ENCODE data around the gene ADAMTSL5.

Gene ADAMTSL5

DNA sequence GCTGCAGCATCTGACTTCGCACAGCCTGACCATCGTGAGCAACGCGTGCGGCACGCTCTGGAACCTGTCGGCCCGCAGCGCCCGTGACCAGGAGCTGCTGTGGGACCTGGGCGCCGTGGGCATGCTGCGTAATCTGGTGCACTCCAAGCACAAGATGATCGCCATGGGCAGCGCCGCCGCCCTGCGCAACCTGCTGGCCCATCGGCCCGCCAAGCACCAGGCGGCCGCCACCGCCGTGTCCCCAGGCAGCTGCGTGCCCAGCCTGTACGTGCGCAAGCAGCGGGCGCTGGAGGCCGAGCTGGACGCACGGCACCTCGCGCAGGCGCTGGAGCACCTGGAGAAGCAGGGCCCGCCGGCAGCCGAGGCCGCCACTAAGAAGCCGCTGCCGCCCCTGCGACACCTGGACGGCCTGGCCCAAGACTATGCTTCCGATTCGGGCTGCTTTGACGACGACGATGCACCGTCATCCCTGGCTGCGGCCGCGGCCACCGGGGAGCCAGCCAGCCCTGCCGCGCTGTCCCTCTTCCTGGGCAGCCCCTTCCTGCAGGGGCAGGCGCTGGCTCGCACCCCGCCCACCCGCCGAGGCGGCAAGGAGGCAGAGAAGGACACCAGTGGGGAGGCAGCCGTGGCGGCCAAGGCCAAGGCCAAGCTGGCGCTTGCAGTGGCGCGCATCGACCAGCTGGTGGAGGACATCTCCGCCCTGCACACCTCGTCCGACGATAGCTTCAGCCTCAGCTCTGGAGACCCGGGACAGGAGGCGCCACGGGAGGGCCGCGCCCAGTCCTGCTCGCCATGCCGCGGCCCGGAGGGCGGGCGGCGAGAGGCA is 47.4 kb downstream of the ADAMTSL5 start:
- DNase-seq: no peak

DNA sequence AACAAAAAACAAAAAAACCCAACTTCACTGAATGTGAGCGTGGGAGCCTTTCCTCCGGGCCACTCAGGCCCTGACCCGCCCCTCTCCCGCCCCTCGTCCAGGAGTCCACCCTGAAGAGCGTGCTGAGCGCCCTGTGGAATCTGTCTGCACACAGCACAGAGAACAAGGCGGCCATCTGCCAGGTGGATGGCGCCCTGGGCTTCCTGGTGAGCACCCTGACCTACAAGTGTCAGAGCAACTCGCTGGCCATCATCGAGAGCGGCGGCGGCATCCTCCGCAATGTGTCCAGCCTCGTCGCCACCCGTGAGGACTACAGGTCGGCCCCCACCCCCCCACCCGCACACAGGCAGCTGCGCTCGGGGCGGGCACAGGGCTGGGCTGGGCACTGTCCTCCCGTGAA is 51.0 kb downstream of the ADAMTSL5 start:
- no peak for DNase-seq

DNA sequence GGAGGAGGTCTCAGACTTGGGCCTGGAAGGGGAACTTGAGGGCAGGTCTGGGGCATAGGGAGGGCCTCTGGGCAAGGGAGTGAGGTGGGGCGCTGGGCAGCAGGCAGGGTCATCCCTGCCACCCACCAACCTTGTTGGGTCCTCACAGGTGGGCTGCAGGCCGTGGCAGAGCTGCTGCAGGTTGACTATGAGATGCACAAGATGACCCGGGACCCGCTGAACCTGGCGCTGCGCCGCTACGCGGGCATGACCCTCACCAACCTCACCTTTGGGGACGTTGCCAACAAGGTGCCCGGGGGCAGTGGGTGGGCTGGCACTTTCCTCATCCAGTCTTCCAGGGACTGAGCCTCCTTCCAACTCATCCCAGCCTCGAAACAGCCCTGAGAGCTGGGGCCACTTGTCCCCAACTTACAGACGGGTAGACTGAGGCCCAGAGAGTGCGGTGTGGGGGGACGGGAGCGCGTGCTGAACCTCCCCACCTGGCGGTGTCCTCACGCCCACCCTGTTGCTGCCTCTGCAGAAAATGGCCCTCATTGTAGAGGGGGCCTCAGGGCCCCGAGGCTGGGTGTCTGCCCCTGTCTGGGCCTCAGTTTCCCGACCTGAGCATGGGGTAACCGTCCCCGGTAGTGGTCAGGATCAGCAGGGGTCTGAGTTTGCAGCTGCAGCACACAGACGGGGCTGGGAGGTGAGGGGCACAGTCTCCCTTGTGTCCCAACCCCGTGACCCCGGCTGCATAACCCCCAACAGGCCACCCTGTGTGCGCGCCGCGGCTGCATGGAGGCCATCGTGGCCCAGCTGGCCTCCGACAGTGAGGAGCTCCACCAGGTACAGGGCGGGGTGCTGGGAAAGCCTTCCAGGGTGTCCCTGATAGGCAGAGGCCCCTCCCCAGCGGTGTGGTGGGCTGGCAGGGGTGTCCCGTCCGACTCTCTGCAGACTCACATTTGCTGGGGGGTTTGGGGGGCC is 52.5 kb downstream of the ADAMTSL5 start:
- DNase-seq: no peak

DNA sequence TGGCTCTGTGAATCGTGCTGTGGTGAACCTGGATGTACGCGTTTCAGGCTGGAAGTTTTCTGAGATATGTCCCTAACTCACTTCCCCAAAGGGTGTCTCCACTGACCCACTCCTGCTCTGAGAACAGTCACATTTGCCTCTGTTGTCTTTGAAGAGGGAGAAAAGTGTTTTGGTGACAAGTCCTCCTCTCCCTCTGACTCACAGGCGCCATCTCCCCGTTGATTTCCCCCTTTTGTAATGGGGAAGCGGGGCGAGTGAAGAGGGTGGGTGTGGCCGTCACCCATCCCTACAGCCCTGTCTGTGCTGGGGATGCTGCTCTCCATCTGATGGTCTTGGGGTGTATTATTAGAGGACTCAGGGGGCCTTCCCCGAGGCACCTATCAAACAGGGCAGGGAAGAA is 53.3 kb downstream of the ADAMTSL5 start:
- no peak for DNase-seq

DNA sequence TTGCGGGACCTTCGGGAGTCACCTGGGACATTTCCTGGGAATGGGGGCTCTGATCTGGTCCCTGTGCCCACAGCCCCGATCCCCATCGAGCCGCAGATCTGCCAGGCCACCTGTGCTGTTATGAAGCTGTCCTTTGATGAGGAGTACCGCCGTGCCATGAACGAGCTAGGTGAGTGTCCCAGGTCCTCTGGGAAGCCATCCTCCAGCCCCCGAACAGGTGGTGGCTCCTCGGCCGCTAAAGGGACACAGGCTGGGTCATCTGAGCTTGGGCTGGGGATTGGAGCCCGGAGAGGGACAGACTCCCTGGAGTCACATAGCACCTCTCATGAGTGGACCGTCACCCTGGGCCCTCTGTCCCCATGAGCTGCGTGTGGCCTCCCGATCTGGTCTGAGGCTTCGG is 54.9 kb downstream of the ADAMTSL5 start:
- no peak for DNase-seq

DNA sequence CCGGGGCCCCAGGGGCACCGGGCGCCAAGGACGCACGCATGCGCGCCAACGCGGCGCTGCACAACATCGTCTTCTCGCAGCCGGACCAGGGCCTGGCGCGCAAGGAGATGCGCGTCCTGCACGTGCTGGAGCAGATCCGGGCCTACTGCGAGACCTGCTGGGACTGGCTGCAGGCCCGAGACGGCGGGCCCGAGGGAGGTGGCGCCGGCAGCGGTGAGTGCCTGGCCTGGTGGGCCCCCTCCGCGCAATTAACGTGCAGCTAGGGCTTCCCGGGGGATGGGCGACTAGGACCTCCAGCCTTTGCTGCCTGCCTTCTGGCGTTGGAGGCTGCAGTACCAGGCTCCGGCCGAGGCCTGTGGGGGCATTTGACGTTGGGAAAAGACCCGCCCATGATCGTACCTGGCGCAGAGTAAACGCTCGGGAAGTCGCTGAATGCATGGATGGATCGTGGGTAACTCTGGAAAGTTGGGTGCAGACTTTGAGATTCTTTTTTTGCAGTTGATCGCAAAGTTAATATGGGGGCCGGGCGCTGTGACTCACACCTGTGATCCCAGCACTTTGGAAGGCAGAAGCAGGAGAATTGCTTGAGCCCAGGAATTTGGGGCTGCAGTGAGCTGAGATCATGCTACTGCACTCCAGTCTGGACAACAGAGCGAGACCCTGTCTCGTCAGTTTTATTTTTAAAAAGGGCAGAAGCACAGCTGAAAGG is 55.6 kb downstream of the ADAMTSL5 start:
- no peak for DNase-seq

DNA sequence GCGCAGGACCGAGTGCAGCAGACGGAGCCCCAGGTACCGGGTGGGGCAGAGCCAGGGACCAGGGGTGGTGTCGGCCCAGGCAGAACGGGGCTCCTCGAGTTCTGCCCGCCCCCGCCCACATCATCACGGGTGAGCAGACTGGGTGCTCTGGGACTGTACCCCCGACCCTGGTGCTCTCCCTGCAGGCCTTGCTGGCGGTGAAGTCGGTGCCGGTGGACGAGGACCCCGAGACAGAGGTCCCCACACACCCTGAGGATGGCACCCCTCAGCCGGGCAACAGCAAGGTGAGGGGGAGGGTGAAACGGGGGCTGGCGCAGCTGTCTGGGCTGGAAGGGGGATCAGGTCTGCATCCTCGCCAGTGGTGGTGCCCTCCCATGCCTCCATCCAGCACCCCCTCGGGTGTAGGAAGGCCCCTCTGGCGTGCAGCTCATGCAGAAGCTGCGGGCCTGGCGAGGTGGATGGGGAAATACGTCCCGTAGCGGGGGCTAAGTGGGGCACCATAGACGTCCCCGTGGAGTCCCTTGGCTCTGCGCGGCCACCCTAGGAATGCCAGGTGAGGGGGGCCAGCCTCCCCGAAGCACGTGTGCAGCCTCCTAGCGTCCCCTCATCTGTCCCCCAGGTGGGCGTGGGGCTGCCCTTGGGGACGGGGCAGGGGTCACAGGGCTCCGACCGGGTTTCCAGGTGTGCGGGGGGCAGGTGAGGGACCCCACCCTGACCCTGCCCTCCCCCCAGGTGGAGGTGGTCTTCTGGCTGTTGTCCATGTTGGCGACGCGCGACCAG is 56.5 kb downstream of the ADAMTSL5 start:
- no peak for DNase-seq

DNA sequence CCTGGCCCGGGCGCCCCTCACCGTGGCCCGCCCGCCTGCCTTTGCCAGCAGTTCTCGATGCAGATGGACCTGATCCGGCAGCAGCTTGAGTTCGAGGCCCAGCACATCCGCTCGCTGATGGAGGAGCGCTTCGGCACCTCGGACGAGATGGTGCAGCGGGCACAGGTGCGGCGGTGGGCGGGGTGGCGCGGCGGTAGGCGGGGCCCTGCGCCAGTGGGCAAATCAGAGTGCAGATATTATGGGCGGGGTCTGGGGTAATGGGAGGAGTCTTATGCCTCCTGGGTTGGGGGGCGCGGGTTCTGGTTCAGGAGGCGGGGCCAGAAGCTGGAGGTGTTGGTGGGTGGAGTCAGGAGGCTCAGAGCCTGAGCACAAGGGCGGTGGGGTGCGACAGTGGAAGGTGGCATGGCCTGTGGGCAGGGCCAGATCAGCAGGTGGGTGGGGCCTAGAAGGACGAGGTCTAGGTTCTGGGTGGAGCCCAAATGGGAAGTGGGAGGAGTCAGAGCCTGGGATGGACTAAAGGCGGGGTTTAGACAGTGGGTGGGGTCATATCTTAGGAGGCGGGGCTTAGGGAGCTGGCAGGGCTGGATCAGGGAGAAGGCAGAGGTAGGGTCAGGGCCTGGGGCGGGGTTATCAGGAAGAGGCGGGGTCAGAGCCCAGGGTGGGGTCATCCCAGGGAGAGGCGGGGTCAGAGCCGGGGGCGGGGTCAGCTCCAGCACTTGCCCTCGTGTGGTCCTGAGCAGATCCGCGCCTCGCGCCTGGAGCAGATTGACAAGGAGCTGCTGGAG is 57.3 kb downstream of the ADAMTSL5 start:
- no peak for DNase-seq

Measured in activated CD4-positive, alpha-beta T cell treated with anti-CD3 and anti-CD28 coated beads for 4 hours (primary cell).